NCI-H2107 (cell line): ENCODE results near the gene CUL3.
A peak's percentile ranks its signal among the peaks of the same experiment; 100 is the strongest.
"Not testable (repeated sequence)": the region's sequence is repeated elsewhere in the genome, so short reads cannot be mapped to it uniquely, and the experiment has no call there.

Source experiments
- DNase-seq: peaks from one replicate; lab custom pipeline; 2025; lab: John Stamatoyannopoulos, UW

CUL3 gene

GRCh38 chr2:224585211-224586088 is at the start of gene CUL3:
TSS of gene CUL3 (minus strand) at chr2:224585363. CDS start at chr2:224585009, 354 bp downstream.
- peak; percentile 88 for DNase-seq

GRCh38 chr2:224630659-224631550 is 45.7 kb upstream of the CUL3 start:
- DNase-seq = no peak

- DNase-seq = no peak
Measured at GRCh38 chr2:224628416-224628815, 43.3 kb upstream of the CUL3 start.

GRCh38 chr2:224626735-224627134 is 41.6 kb upstream of the CUL3 start:
- DNase-seq = no peak

- DNase-seq = no peak
Measured at GRCh38 chr2:224613543-224614286, 28.6 kb upstream of the CUL3 start.

GRCh38 chr2:224612578-224612977 is 27.4 kb upstream of the CUL3 start:
- DNase-seq = no peak

- DNase-seq = no peak
Measured at GRCh38 chr2:224611938-224612337, 26.8 kb upstream of the CUL3 start.

GRCh38 chr2:224608104-224608503 is 22.9 kb upstream of the CUL3 start:
- no peak for DNase-seq

GRCh38 chr2:224603746-224604500 is 18.8 kb upstream of the CUL3 start:
- DNase-seq = not testable (repeated sequence)

GRCh38 chr2:224602778-224603375 is 17.7 kb upstream of the CUL3 start:
- not testable (repeated sequence) for DNase-seq

GRCh38 chr2:224601923-224602322 is 16.8 kb upstream of the CUL3 start:
- DNase-seq = no peak

GRCh38 chr2:224598678-224599077 is 13.5 kb upstream of the CUL3 start:
- no peak for DNase-seq

- DNase-seq = no peak
Measured at GRCh38 chr2:224596289-224596688, 11.1 kb upstream of the CUL3 start.

GRCh38 chr2:224595518-224595917 is 10.4 kb upstream of the CUL3 start:
- DNase-seq = no peak

GRCh38 chr2:224594840-224595239 is 9.7 kb upstream of the CUL3 start:
- no peak for DNase-seq

- DNase-seq = no peak
Measured at GRCh38 chr2:224591220-224591619, 6.1 kb upstream of the CUL3 start.

- DNase-seq = no peak
Measured at GRCh38 chr2:224586127-224586695, 1.0 kb upstream of the CUL3 start.

GRCh38 chr2:224584785-224585210 is 365 bp downstream of the CUL3 start:
- no peak for DNase-seq

GRCh38 chr2:224584111-224584784 is 915 bp downstream of the CUL3 start:
- no peak for DNase-seq

GRCh38 chr2:224583033-224583432 is 2.1 kb downstream of the CUL3 start:
- not testable (repeated sequence) for DNase-seq
